GM23338 (cell line): ENCODE measurements around the gene CPM. TPM values are rescaled to one million over a fixed set of nuclear protein-coding genes. Genes with fewer than 3 reads are reported as not detected.
A peak's percentile ranks its signal among the peaks of the same experiment; 100 is the strongest.

Source experiments
- ATAC-seq: fragments of 200-7000 bp; cut with Tn5 transposase; 3 replicates; pipeline ENCODE4 v1.9.1; 2020
- DNase-seq: peaks from one replicate; pipeline ENCODE4 v3.0.0-alpha.2; 2015; ENCODE audit warnings: low spot score
- H2AFZ ChIP-seq: fragments of 200-600 bp; sonication (generic); 2 replicates; pipeline ENCODE4 v1.8.0; 2016; ENCODE audit warnings: antibody characterized with exemption, mild to moderate bottlenecking, moderate library complexity
- H3F3A ChIP-seq: fragments of 200-600 bp; sonication (generic); replicated peaks from 2 replicates; pipeline ENCODE4 v1.8.0; 2017; ENCODE audit warnings: antibody characterized with exemption, mixed run types, low read depth
- H3K27ac ChIP-seq: fragments of 200-600 bp; sonication (generic); 2 replicates; pipeline ENCODE4 v1.6.1; 2016; ENCODE audit warnings: low read depth
- H3K27me3 ChIP-seq: fragments of 200-600 bp; sonication (generic); 2 replicates; pipeline ENCODE4 v1.8.0; 2016; ENCODE audit warnings: mild to moderate bottlenecking, mixed run types, moderate library complexity; ENCODE audit not compliant: insufficient read depth
- H3K36me3 ChIP-seq: fragments of 200-600 bp; sonication (generic); 2 replicates; pipeline ENCODE4 v1.8.0; 2016; ENCODE audit warnings: mild to moderate bottlenecking; ENCODE audit not compliant: insufficient read depth
- H3K4me1 ChIP-seq: fragments of 200-600 bp; sonication (generic); 2 replicates; pipeline ENCODE4 v1.8.0; 2016; ENCODE audit warnings: mild to moderate bottlenecking, moderate library complexity; ENCODE audit not compliant: insufficient read depth
- H3K4me2 ChIP-seq: fragments of 200-600 bp; sonication (generic); 2 replicates; pipeline ENCODE4 v1.7.1; 2017; ENCODE audit warnings: mixed run types
- H3K4me3 ChIP-seq: fragments of 200-600 bp; sonication (generic); 2 replicates; pipeline ENCODE4 v1.6.1; 2016; ENCODE audit warnings: mixed run types
- H3K79me2 ChIP-seq: fragments of 200-600 bp; sonication (generic); replicated peaks from 2 replicates; pipeline ENCODE4 v1.8.0; 2017; ENCODE audit warnings: mild to moderate bottlenecking; ENCODE audit not compliant: insufficient read depth
- H3K9me2 ChIP-seq: fragments of 200-600 bp; sonication (generic); 2 replicates; pipeline ENCODE4 v1.8.0; 2017; ENCODE audit not compliant: insufficient read depth
- H4K20me1 ChIP-seq: fragments of 200-600 bp; sonication (generic); replicated peaks from 2 replicates; pipeline ENCODE4 v1.8.0; 2017; ENCODE audit warnings: mild to moderate bottlenecking; ENCODE audit not compliant: insufficient read depth
- H3K27ac Mint-ChIP-seq: 2 replicates; pipeline ENCODE4 v1.8.0; 2020; ENCODE audit warnings: inconsistent platforms, mild to moderate bottlenecking, moderate library complexity, mixed read lengths
- H3K27me3 Mint-ChIP-seq: 3 replicates; pipeline ENCODE4 v1.8.0; 2022; ENCODE audit warnings: low read depth, mild to moderate bottlenecking, moderate library complexity, mixed read lengths, inconsistent platforms; ENCODE audit not compliant: insufficient read depth, poor library complexity
- H3K36me3 Mint-ChIP-seq: 3 replicates; pipeline ENCODE4 v1.8.0; 2021; ENCODE audit warnings: low read depth, mild to moderate bottlenecking, inconsistent platforms, moderate library complexity, mixed read lengths
- H3K4me1 Mint-ChIP-seq: 3 replicates; pipeline ENCODE4 v1.8.0; 2020; ENCODE audit warnings: mild to moderate bottlenecking, inconsistent platforms, mixed read lengths
- H3K4me3 Mint-ChIP-seq: 3 replicates; pipeline ENCODE4 v1.8.0; 2021; ENCODE audit warnings: moderate library complexity, mild to moderate bottlenecking, inconsistent platforms, mixed read lengths
- H3K9me3 Mint-ChIP-seq: 3 replicates; pipeline ENCODE4 v1.8.0; 2020; ENCODE audit warnings: moderate library complexity, mild to moderate bottlenecking, inconsistent platforms, mixed read lengths
- CREB1 ChIP-seq: fragments of 250-450 bp; sonication (Bioruptor Pico); IDR thresholded peaks from 2 replicates; pipeline ENCODE4 v1.5.0; 2020; ENCODE audit warnings: low read depth, mild to moderate bottlenecking, moderate library complexity
- EZH2phosphoT487 ChIP-seq: fragments of 200-600 bp; sonication (generic); IDR thresholded peaks from one replicate; pipeline ENCODE4 v1.8.1; 2018; ENCODE audit warnings: antibody characterized with exemption; ENCODE audit not compliant: unreplicated experiment
- POLR2AphosphoS5 ChIP-seq: IDR thresholded peaks from 2 replicates; pipeline ENCODE4 v1.6.1; 2016; ENCODE audit warnings: antibody characterized with exemption, low read depth
- polyA plus RNA-seq: library from polyadenylated mRNA; unstranded; fragments of >200 nt; fragmentation: Nextera tagmentation; extraction: Ambion mirVana; gene quantifications from 2 replicates; pipeline ENCODE4 v1.2.1, GENCODE V29; 2016
- total RNA-seq: library from RNA; depleted of rRNA; stranded (reverse); fragments of >200 nt; shearing (Covaris generic); gene quantifications from 2 replicates; pipeline ENCODE4 v1.2.3, GENCODE V29; 2014
- TF ChIP-seq, protein P1 (sequence below), 2 experiments: fragments of 200-600 bp in 1 of 2; sonication (generic) in 1 of 2; conservative IDR thresholded peaks; 2 replicates each; pipeline versions ENCODE4 v1.5.1 to v1.6.1; 2016 to 2017; ENCODE audit warnings: antibody characterized with exemption in 2 of 2, low read depth in 2 of 2, mild to moderate bottlenecking in 2 of 2, moderate library complexity in 1 of 2
- TF ChIP-seq, protein P2 (sequence below): IDR thresholded peaks from 2 replicates; pipeline ENCODE4 v1.6.1; 2016; ENCODE audit warnings: antibody characterized with exemption
- TF ChIP-seq, protein P3 (sequence below): fragments of 250-450 bp; sonication (Bioruptor Pico); IDR thresholded peaks from 2 replicates; pipeline ENCODE4 v1.5.0; 2020; ENCODE audit warnings: mild to moderate bottlenecking, moderate library complexity

CPM gene
- total and polyA plus RNA-seq, 2 experiments from 2014 or later, result 0.37 to 5.8 TPM

DNA sequence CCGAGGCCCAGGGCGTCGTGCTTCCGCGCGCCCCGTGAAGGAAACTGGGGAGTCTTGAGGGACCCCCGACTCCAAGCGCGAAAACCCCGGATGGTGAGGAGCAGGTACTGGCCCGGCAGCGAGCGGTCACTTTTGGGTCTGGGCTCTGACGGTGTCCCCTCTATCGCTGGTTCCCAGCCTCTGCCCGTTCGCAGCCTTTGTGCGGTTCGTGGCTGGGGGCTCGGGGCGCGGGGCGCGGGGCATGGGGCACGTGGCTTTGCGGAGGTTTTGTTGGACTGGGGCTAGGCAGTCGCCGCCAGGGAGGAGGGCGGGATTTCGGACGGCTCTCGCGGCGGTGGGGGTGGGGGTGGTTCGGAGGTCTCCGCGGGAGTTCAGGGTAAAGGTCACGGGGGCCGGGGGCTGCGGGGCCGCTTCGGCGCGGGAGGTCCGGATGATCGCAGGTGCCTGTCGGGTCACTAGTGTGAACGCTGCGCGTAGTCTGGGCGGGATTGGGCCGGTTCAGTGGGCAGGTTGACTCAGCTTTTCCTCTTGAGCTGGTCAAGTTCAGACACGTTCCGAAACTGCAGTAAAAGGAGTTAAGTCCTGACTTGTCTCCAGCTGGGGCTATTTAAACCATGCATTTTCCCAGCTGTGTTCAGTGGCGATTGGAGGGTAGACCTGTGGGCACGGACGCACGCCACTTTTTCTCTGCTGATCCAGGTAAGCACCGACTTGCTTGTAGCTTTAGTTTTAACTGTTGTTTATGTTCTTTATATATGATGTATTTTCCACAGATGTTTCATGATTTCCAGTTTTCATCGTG, 124.4 kb downstream of the CPM start:
- Histone ChIP-seq H3K27me3 (no peaks in the 10 kb centered on the region), H3K4me2 (peak overlapping the region; percentile 78), H3K4me1 (peaks cover 29% of the 10 kb centered on the region), H2AFZ (no peak overlapping the region; the same call in 1 of the 2 replicates), H4K20me1 (peaks cover 23% of the 10 kb centered on the region), H3K9me2 (no peaks in the 10 kb centered on the region), H3K4me3 (peak overlapping the region; percentile 71), H3K36me3 (peaks cover 25% of the 10 kb centered on the region), H3K79me2 (peaks cover 49% of the 10 kb centered on the region), H3K27ac (peak overlapping the region; percentile 100), H3F3A (peaks cover 18% of the 10 kb centered on the region; the same call in 1 of the 2 replicates)
- peaks cover 47% of the 10 kb centered on the region for H3K36me3 Mint-ChIP-seq
- TF ChIP-seq POLR2AphosphoS5, result peak; percentile 41; the same call in 1 of the 2 replicates
- TF ChIP-seq, protein P1, sequence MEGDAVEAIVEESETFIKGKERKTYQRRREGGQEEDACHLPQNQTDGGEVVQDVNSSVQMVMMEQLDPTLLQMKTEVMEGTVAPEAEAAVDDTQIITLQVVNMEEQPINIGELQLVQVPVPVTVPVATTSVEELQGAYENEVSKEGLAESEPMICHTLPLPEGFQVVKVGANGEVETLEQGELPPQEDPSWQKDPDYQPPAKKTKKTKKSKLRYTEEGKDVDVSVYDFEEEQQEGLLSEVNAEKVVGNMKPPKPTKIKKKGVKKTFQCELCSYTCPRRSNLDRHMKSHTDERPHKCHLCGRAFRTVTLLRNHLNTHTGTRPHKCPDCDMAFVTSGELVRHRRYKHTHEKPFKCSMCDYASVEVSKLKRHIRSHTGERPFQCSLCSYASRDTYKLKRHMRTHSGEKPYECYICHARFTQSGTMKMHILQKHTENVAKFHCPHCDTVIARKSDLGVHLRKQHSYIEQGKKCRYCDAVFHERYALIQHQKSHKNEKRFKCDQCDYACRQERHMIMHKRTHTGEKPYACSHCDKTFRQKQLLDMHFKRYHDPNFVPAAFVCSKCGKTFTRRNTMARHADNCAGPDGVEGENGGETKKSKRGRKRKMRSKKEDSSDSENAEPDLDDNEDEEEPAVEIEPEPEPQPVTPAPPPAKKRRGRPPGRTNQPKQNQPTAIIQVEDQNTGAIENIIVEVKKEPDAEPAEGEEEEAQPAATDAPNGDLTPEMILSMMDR (conservative IDR thresholded peaks at IDR 0.05; ENCODE audit: low read depth in 2 of 2), result no peak
- peaks cover 28% of the 10 kb centered on the region for H3K4me1 Mint-ChIP-seq
- H3K27ac Mint-ChIP-seq, result peak overlapping the region; percentile 100
- no peaks in the 10 kb centered on the region for H3K9me3 Mint-ChIP-seq
- peak; percentile 85 for DNase-seq
- H3K4me3 Mint-ChIP-seq, result peak overlapping the region; percentile 97
- peaks cover 18% of the 10 kb centered on the region for H3K27me3 Mint-ChIP-seq
- peak; percentile 65 for ATAC-seq

DNA sequence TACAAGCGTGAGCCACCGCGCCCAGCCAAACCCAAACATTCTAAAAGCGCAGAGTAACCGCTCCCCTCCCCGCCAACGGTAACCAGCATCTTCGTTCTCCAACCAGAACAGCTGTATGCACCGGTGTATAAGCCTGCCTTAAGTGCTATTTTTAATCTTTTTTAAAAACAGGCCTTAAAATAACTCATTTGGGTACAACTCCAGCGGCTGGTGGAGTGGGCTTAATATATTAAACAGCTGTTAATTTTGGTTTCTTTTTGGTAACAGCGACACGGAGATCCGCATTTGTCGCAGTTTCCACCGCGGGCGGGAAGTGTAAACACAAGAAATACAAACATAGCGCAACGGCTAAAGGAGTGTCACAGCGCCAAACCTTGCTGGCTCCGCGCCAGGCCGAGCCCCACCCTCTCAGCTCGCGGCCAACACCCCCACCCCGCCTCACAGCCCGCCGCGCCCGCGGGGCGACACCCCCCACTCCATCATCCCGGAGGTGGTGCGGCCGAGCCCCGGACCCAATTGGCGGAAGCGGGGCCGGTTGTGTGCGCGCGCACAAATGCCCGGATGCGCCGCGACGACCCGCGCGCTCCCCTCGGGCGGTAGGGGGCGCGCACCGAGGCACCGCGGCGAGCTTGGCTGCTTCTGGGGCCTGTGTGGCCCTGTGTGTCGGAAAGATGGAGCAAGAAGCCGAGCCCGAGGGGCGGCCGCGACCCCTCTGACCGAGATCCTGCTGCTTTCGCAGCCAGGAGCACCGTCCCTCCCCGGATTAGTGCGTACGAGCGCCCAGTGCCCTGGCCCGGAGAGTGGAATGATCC, 125.2 kb downstream of the CPM start, which contains the start of gene MDM2:
MDM2 (plus strand) TSS at position 602 of the 812 bp plus-strand sequence. CDS start 301 bp downstream, outside the sequence.
- ATAC-seq, result peak; percentile 84
- H3K27ac Mint-ChIP-seq, result peak within 1 kb of the TSS; percentile 100
- peak within 1 kb of the TSS; percentile 100 for H3K27ac ChIP-seq
- peaks cover 15% of the 10 kb centered on the region for H4K20me1 ChIP-seq
- no peaks in the 10 kb centered on the region for H3K9me3 Mint-ChIP-seq
- H3K36me3 Mint-ChIP-seq, result peaks cover 39% of the 10 kb centered on the region
- H3K4me2 ChIP-seq, result peak within 1 kb of the TSS; percentile 78
- H2AFZ ChIP-seq, result peak within 1 kb of the TSS; percentile 68
- H3K4me3 Mint-ChIP-seq, result peak within 1 kb of the TSS; percentile 97
- peaks cover 18% of the 10 kb centered on the region for H3K27me3 Mint-ChIP-seq
- H3K4me3 ChIP-seq, result peak within 1 kb of the TSS; percentile 71
- peaks cover 28% of the 10 kb centered on the region for H3K4me1 Mint-ChIP-seq
- peaks cover 40% of the 10 kb centered on the region for H3K79me2 ChIP-seq
- peak; percentile 95 for DNase-seq
- H3K9me2 ChIP-seq, result no peaks in the 10 kb centered on the region
- H3K36me3 ChIP-seq, result peaks cover 19% of the 10 kb centered on the region
- H3F3A ChIP-seq, result peaks cover 18% of the 10 kb centered on the region; the same call in 1 of the 2 replicates
- no peaks in the 10 kb centered on the region for H3K27me3 ChIP-seq
- peaks cover 29% of the 10 kb centered on the region for H3K4me1 ChIP-seq
- TF ChIP-seq, protein P2, sequence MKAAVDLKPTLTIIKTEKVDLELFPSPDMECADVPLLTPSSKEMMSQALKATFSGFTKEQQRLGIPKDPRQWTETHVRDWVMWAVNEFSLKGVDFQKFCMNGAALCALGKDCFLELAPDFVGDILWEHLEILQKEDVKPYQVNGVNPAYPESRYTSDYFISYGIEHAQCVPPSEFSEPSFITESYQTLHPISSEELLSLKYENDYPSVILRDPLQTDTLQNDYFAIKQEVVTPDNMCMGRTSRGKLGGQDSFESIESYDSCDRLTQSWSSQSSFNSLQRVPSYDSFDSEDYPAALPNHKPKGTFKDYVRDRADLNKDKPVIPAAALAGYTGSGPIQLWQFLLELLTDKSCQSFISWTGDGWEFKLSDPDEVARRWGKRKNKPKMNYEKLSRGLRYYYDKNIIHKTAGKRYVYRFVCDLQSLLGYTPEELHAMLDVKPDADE, result peak; percentile 58; the same call in 1 of the 2 replicates
- TF ChIP-seq, protein P3, sequence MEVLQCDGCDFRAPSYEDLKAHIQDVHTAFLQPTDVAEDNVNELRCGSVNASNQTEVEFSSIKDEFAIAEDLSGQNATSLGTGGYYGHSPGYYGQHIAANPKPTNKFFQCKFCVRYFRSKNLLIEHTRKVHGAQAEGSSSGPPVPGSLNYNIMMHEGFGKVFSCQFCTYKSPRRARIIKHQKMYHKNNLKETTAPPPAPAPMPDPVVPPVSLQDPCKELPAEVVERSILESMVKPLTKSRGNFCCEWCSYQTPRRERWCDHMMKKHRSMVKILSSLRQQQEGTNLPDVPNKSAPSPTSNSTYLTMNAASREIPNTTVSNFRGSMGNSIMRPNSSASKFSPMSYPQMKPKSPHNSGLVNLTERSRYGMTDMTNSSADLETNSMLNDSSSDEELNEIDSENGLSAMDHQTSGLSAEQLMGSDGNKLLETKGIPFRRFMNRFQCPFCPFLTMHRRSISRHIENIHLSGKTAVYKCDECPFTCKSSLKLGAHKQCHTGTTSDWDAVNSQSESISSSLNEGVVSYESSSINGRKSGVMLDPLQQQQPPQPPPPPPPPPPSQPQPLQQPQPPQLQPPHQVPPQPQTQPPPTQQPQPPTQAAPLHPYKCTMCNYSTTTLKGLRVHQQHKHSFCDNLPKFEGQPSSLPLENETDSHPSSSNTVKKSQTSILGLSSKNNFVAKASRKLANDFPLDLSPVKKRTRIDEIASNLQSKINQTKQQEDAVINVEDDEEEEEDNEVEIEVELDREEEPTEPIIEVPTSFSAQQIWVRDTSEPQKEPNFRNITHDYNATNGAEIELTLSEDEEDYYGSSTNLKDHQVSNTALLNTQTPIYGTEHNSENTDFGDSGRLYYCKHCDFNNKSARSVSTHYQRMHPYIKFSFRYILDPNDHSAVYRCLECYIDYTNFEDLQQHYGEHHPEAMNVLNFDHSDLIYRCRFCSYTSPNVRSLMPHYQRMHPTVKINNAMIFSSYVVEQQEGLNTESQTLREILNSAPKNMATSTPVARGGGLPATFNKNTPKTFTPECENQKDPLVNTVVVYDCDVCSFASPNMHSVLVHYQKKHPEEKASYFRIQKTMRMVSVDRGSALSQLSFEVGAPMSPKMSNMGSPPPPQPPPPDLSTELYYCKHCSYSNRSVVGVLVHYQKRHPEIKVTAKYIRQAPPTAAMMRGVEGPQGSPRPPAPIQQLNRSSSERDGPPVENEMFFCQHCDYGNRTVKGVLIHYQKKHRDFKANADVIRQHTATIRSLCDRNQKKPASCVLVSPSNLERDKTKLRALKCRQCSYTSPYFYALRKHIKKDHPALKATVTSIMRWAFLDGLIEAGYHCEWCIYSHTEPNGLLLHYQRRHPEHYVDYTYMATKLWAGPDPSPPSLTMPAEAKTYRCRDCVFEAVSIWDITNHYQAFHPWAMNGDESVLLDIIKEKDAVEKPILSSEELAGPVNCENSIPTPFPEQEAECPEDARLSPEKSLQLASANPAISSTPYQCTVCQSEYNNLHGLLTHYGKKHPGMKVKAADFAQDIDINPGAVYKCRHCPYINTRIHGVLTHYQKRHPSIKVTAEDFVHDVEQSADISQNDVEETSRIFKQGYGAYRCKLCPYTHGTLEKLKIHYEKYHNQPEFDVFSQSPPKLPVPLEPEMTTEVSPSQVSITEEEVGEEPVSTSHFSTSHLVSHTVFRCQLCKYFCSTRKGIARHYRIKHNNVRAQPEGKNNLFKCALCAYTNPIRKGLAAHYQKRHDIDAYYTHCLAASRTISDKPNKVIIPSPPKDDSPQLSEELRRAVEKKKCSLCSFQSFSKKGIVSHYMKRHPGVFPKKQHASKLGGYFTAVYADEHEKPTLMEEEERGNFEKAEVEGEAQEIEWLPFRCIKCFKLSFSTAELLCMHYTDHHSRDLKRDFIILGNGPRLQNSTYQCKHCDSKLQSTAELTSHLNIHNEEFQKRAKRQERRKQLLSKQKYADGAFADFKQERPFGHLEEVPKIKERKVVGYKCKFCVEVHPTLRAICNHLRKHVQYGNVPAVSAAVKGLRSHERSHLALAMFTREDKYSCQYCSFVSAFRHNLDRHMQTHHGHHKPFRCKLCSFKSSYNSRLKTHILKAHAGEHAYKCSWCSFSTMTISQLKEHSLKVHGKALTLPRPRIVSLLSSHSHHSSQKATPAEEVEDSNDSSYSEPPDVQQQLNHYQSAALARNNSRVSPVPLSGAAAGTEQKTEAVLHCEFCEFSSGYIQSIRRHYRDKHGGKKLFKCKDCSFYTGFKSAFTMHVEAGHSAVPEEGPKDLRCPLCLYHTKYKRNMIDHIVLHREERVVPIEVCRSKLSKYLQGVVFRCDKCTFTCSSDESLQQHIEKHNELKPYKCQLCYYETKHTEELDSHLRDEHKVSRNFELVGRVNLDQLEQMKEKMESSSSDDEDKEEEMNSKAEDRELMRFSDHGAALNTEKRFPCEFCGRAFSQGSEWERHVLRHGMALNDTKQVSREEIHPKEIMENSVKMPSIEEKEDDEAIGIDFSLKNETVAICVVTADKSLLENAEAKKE (CRISPR knock-in tag), result no peak
- TF ChIP-seq, protein P1 (conservative IDR thresholded peaks at IDR 0.05; ENCODE audit: low read depth in 2 of 2), result peak; percentile 49 to 72
- TF ChIP-seq EZH2phosphoT487 (no peak), CREB1 (CRISPR knock-in tag) (peak; percentile 46; the same call in 1 of the 2 replicates)
